Activated T-helper 1 cell treated with Interleukin-2 at 50 U/mL for 16 hours (primary cell): ENCODE results near the gene ATP2A3.

Experiments used
- DNase-seq: peaks from one replicate; pipeline ENCODE4 v3.0.0-alpha.2; 2020; ENCODE audit warnings: low read depth

Gene ATP2A3

GRCh38 chr17:3972931-3973330, 8.7 kb upstream of the ATP2A3 start:
- DNase-seq, result no peak

DNA sequence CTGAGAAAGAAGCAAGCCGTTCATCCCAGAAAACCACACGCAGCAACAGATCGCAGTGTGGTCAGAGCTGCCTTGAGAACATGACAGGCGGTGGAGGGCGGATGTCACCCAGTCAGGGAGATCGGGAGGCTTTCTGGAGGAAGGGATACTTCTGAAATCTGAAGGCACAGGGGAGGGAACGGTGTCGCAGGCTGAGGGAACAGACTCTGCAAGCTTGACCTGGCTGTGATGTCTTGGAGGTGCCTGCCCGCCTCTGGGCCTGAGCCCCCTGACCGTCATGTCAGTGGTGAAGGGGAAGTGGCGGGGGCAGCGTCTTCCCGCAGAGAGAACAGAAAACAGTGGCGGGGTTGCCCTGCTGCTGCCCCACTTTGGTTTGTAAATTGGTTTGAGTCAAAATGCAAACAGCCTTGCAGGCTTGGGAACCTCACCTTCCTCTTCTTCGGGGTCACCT, 8.1 kb upstream of the ATP2A3 start:
- no peak for DNase-seq

- DNase-seq, result no peak
Observed at GRCh38 chr17:3970668-3971067, 6.4 kb upstream of the ATP2A3 start.

DNA sequence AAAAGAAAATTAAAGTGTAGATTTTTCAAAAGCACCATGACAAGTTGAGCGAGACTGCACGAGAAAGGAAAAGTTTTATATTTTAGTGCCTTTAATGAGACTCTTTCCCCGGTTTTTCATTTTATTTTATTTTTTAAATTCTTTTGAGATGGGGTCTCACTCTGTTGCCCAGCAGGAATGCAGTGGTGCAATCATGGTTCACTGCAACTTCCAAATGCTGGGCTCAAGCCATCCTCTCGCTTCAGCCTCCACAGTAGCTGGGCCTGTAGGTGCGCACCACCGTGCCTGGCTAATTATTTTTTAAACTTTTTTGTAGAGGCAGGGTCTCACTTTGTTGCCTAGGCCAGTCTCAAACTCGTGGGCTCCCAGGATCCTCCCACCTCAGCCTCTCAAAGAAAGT, 5.7 kb upstream of the ATP2A3 start:
- no peak for DNase-seq

DNA sequence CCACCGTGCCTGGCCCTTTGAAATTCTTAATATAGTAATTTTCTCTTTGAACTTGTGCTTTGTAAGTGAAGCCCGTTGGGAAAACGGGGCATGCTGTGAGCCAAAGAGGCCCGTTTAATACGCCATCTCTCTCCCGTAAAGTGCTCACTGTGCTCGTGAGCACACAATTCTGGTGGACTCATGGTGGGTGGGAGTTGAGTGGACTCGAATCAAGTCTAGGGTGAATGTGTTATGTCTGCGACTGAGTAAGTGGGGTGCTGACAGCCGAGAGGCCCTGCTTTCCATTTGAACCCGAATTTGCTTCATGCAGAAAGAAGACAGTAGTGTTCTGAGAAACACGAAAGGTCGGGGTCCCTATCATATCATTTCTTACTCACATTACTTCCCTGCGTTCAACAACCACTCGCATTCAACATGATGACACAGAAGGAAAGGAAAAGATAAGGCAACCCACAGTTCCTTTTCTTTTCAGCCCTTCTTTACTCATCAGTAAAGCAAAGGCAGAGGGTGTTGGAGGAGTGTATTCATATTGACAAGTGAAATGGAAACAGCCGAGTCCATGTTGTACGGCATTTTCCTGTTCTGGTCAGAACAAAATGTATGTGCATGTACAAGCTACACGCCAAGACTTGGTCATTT, 4.8 kb upstream of the ATP2A3 start:
- DNase-seq, result no peak

DNA sequence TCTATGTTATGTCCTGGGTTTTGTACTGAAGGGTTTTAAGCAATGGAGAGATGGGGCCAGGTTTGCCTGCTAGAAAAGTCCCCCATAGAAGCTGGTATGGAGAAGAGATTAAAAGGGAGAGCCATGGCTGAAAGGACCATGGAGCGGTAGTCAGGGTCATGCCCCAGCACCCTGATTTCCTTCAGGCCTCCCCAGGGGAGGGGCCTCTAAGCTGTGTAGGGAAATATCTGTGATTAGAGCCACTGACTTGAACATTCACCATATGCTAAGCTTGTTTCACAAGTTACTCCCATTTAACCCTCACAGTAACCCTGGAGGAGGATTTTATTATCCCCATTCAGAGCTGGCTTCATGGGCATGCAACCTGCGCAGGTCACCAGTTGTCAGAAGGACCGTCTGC, 3.8 kb upstream of the ATP2A3 start:
- no peak for DNase-seq

GRCh38 chr17:3966720-3967363, 2.6 kb upstream of the ATP2A3 start:
- DNase-seq, result no peak

DNA sequence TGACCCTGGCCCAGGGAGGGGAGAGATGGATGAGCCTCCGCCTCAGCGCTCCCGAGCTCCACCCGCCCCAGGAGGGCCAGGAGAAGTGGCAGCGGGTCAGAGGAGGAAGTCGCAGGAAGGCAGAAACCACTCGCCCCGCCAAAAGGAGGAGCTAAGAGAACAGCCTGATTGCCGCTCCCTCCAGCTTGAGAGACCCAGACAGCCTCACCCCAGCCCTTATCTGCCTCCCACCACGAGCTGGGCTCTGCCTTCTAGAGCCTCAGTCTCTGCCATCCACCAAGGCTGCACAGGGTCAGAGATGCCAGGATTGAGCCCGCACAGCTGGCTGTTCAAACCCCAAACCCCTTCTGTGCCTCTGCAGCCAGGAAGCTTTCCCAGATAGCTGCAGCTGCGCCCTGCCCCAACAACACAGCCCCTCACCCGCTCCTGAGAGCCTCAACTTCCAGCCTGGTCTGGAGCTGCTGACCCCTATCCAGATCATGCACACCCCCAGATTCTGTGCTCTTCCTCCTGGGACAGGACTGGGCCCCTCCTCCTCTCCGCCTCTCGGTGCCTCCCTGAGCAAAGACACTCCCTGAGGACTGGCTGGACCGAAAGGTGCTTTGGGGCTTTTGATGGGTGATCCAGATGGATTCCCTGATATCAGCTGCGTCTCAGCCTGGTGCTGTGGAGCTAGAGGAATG, 1.0 kb upstream of the ATP2A3 start:
- DNase-seq, result peak; percentile 52

DNA sequence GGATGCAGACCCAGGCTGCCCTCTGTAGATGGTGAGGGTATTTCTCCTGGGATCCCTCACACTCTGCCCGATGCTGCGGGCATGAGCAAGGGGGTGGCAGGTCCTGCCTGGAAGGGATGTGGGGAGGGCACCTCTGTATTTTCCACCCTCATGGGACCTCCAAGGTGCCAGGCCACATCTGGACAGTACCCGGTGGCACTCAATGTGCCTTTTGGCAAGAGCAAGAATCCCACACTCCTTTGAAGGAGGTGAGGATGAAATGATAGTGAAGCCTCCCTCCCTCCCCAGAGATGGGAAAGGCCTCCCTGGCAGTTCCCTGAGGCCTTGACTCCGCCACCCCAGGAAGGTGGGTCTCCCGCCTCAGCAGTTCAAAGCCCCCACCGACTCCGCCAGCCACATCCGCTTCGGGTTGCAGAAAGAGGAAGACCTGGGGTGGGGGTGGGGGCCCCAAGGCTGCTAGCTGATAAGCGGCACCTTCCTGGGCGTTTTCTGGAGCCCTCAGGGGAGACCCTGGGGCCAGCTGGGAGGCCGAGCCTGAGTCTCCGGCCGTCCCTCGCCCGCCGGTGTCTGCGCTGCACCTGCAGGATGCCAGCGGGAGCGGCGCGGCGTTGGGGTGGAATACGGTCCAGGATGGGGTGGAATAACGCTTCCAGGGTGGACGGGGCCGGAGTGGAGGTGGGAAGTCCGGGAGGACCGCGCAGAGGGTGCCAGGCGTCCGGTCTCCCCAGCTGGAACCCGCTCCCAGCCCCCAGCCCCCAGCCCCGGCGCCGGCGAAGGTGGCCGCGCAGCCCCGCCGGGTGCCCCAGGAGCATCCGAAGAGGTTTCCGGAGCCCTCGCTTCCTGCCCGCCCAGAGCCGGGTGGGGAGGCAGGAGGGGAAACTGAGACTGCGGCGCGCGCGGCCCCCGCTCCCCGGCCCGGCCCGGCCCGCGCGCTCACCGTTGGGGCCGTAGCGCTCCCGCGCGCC, 718 bp downstream of the ATP2A3 start:
- peak; percentile 66 for DNase-seq

GRCh38 chr17:3962965-3963236, 1.3 kb downstream of the ATP2A3 start:
- DNase-seq, result no peak

GRCh38 chr17:3962217-3962964, 1.8 kb downstream of the ATP2A3 start:
- DNase-seq, result no peak

- DNase-seq, result no peak
Observed at GRCh38 chr17:3961564-3962047, 2.6 kb downstream of the ATP2A3 start.

GRCh38 chr17:3960764-3961163, 3.5 kb downstream of the ATP2A3 start:
- no peak for DNase-seq

- no peak for DNase-seq
Observed at GRCh38 chr17:3959921-3960601, 4.2 kb downstream of the ATP2A3 start.

GRCh38 chr17:3959295-3959899, 4.8 kb downstream of the ATP2A3 start:
- no peak for DNase-seq

GRCh38 chr17:3957735-3958599, 6.3 kb downstream of the ATP2A3 start:
- DNase-seq, result no peak

- no peak for DNase-seq
Observed at GRCh38 chr17:3956983-3957382, 7.3 kb downstream of the ATP2A3 start.

- no peak for DNase-seq
Observed at GRCh38 chr17:3956327-3956957, 7.8 kb downstream of the ATP2A3 start.

DNA sequence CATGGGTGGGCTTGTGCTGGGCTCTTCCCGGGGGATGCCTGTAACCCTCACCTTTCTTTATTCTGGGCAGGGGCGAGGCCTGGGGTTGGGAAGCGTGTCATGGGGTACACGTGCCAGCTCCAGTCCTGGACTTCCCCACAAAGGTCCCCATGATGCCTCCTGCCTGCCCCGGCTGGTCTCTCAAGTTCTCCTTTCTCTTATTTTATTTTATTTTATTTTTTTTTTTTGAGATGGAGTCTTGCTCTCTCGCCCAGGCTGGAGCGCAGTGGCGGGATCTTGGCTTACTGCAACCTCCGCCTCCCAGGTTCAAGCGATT, 8.6 kb downstream of the ATP2A3 start:
- no peak for DNase-seq
